Stimulated activated CD4-positive, alpha-beta T cell treated with anti-CD3 and anti-CD28 coated beads, Interleukin-12 subunit alpha, Interleukin-12 subunit beta, amount 100 ng/mL, for 24 hours (primary cell): ENCODE data around the gene CCDC85C.

Source experiments
- DNase-seq, 2 experiments: peaks; one replicate each; pipeline ENCODE4 v3.0.0-alpha.2; 2020; ENCODE audit warnings: low read depth in 2 of 2

CCDC85C gene

DNA sequence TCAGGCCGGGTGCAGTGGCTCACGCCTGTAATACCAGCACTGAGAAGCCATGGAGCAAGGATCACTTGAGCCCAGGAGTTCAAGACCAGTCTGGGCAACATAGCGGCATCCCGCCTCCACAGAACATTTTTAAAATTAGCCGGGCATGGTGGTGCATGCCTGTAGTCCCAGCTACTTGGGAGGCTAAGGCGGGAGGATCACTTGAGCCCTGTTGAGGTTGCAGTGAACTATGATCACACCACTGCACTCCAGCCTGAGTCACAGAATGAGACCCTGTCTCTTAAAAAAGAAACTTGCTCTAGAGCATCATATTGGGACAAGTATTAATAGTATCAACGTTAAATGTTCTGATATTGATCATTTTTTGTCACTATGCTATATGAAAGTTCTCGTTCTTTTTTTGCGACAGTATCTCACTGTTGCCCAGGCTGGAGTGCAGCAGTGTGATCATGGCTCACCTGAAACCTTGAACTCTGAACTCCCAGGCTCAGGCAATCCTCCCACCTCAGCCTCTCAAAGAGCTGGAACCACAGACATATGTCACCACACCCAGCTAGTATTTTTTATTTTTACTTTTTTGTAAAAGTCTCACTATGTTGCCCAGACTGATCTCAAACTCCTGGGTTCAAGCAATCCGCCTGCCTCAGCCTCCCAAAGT lies 47.7 kb downstream of the CCDC85C start:
- no peak for DNase-seq

DNA sequence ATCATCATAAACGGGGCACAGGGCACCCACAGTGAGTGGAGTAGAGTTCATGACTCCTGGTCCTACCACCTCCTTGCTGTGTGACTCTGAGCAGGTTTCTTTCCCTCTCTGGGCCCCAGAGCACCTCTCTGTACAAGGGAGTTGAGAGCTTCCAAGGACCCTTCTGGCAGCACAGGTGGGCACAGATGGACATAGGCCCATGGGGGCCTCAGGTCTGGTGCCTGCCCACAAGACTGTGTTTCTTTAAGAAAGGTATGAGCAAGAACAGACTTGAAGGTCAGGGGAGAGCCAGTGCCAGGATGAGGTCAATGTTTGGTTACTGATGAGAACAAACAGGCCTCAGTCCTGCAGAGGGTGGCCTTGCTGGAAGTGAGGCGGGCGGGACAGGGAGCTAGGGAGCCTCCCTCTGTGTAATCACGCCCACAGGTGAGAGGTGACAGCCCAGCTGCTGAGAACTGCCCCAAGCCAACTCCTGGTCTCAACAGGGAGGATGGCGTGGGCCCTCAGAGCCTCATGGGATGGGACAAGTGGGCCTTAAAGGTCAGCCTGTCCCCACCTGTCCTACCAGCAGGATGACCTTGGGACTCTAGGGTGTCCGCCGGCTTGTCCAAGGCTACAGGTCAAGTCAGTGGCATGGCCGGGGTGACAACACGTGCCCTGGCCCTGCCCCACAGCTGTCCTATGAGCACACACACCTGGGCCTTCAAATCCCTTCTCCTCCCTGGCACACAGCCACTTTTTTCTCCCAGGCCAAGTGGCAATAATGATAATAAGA lies 49.1 kb downstream of the CCDC85C start:
- no peak for DNase-seq

DNA sequence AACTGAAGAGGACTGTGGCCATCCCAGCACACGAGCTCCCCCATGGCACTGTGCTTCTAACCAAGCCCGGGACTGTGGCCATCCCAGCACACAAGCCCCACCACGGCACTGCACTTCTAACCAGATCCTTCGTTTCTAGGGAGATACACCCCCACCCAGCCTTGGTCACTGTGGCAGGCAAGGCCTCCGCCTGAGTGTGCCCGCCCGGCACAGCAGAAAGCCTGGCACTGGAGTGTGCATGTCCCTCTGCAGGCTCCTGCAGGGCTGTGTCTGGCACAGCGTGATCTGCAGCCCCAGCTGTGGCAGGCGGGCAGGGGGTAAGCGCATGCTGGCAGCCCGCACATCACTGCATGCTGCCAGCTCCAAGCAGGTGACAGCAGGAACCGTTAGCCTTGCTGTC lies 49.8 kb downstream of the CCDC85C start:
- no peak for DNase-seq

DNA sequence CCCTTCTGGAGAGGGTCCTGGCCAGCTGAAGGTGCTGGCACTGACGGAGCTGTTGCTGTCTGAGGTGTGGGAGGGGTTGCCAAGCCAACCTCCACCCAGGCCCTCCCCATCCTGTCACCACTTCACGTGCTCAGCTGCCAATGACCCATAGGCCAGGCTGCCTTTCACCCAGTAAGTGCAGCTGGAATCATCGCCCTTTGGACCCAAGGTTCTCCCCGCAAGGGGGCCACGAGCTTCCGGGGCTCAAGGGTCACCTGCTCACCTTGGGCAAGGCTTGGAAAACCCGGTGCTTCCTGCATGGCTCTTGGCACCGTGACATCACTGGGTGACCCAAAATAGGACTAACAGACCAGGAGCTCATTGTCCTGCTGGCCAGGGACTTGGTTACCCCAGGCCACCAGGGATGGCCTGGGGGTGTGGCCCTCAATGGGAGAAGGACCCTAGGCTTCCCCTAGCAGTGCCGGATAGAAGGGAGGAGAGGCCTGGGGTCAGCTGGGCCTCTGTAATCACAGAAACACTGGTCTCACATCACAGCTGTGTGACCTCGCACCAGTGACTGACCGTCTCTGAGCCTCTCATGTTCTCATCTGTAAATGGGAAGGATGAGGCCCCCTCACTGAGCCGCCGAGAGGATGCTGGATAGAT lies 51.3 kb downstream of the CCDC85C start:
- DNase-seq, result no peak

DNA sequence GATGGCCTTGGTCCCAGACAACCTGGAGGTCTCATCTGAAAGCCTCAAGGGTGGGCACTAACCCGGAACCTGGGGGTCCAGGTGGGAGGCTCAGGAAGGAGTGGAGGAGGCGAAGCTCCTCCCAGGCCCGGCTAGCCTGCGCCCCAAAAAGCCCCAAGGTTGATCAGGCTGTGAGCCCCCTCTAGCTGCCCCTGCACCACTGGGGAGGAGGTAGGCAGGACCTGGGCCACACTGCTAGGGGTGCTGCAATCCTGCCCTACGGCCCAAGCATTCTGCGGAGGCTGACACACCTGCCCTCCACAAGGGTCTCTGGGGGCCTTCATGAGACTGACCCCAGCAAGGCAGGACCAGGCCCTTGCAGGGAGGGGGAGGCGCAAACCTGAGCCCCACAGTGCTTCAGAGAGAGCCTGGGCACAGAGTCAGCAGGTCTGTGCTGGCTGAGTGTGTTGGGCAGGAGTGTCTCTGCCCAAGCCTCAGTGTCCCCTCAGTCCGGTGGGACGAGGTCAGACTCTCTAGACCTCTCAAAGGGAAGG lies 51.9 kb downstream of the CCDC85C start:
- no peak for DNase-seq

DNA sequence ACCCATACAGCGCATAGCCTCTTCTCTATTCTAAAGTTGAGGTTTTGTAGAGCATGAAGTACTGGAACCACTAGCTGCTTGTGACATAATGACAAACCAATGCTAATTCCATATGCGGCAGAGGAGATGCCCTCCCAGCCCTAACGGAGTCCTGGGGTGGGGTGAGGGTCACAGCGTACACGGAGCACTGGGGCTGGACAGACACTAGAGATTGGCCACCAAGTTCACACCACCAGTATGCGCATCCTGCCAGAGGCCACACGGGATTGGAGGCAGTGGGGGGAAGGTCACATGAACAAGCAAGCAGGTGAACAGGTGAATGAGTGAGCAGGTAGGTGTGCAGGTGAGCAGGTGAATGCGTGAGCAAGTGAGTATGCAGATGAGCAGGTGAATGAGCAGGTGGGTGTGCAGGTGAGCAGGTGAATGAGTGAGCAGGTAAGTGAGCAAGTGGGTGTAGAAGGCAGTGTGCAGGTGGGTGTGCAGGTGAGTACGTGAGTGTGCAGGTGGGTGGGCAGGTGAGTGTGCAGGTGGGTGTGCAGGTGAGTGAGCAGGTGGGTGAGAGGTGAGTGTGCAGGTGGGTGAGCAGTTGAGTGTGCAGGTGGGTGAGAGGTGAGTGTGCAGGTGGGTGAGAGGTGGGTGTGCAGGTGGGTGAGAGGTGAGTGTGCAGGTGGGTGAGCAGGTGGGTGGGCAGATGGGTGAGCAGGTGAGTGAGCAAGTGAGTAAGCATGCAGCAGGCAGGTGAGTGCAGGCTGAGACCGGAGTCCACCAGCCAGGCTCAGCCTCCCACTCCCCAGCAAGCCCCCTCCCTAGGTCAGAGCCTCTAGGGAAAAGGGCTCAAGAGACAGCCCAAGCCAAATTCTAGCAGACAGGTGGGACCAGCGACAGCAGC lies 52.7 kb downstream of the CCDC85C start:
- no peak for DNase-seq

DNA sequence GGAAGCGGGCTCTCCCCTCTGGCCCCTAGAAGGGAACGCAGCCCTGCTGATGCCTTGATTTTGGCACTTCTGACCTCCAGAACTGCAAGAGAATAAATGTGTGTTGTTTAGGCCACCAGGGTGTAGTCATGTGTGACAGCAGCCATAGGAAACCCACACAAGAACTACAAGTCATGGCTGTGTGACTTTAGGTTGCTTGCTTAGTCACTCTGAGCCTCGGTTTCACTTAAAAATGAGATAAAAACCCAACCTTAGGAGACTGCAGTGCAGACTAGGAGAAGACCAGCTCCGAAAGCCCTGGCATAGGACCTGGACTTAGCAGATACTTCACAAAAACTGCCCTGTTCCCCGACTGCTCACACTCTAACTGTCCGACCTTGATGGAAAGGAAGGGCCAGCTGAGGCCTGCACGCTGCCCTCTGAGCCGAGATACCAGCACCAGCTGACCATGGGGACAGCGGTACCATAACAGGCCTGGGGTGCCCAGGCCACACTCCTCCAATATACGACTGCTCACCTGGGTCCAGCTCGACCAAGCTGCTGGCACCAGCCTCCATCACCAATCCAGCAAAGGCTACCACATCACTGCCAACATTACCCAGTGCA lies 53.5 kb downstream of the CCDC85C start:
- DNase-seq, result no peak

DNA sequence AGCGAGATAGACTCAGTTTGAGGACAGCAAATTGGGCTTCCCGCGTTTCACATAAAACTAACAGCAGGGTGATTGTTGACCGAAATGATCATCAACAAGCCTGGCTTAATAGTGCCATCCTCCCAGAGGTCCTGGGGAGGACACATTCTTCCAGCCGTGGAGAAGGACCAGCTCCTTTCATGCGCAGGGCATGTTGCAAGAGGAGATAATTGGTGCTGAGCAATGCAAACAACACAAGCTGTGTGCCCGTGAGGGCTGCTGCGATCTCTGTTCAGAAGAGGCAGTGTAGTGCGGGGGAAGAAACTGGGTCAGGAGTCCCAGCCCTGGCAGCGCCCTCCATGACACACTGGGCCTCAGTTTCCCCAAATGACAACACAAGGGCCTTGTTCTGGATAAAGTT lies 54.3 kb downstream of the CCDC85C start:
- no peak for DNase-seq

DNA sequence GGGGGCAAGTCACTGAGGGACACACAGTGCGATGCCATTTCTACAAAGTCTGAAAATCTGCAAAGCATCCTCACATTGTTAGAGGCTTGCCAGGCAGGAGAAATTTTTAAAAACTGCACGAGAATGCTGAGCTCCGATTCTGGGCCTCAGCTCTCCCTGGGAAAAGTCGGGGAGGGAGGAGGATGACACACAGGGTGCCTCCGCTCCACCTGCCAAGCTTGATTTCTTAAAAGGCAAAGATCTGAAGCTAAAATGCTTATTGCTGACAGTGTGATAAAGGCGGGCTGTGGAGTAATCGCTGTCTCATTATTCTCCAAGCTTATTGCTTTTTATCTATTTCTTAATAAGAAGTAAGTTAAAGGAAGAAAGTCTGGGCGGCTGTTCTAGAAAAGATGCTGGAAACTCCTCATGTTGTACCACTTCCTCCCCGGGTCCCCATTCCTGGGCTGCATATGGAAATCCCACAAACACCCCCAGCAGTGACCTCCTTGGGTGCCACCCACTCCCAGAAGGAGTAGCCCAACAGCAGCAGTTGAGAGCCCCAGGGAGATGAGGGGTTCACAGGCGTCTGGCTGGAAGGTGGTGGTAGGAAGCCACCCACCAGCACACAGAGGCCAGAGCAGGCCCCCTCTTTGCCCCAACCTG lies 55.0 kb downstream of the CCDC85C start:
- no peak for DNase-seq

DNA sequence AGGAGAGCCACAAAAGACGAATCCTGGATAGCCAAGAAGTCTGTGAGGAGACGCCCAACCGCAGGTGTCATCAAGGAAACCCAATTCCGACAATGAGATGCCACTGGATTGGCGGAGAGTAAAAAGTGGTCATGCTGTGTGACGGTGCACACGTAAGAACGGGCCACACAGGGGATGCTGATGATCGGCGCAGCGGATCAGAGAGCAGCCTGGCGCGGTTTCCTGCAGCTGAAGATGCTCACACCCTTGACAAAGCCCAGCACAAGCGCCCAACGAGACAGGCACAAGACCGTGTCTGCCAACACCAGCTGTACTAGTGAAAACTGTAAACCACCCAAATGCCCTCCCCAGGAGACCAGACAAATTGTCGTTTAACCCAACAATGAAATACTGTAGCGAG lies 55.8 kb downstream of the CCDC85C start:
- DNase-seq, result no peak

DNA sequence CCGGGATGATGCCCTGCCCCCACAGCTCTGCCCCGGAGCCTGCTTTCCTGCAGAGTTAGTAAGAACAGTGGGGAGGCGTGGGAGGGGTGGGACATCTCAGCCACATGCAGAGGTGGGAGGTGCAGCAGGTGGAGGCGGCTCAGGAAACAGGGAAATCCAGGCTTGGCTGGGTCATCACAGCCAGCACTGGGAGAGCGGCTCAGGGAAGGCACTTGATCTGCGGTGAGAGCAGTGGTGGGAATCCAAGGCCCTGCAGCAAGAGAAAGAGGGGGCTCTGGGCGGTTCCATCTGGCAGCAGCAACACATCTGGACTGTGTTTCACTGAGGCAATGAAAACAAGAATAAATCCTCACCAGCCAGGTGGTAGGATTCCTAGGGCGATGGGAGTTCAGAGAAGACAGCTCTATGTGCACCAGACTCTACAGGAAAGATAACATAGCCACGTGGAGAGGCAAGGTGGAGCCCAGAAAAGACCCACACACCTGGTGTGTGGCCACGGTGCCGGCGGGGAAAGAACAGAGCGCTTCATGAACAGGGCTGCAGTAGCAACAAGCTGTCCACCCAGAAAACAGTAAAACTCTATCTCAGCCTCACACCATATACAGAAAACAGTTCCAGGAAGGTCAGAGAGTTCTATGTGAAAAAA lies 57.6 kb downstream of the CCDC85C start:
- no peak for DNase-seq

DNA sequence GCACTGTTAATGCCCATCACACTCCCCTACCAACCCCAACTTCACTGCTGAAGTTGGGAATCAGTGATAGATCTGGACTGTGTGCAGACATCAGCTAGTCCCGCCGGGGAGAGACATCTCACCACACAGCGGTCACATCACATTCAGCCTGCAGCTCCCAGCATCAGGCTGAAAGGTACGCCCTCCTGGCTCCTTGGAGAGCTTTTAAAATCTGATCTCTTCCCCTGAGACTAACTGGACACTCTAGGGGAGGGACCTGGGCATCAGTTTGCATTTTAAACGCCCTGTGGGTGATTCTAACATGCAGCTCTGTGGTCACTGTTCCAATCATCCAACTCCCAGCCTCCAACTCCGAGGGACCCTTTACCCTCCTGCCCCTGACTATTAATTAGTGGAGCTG lies 58.4 kb downstream of the CCDC85C start:
- DNase-seq, result no peak

DNA sequence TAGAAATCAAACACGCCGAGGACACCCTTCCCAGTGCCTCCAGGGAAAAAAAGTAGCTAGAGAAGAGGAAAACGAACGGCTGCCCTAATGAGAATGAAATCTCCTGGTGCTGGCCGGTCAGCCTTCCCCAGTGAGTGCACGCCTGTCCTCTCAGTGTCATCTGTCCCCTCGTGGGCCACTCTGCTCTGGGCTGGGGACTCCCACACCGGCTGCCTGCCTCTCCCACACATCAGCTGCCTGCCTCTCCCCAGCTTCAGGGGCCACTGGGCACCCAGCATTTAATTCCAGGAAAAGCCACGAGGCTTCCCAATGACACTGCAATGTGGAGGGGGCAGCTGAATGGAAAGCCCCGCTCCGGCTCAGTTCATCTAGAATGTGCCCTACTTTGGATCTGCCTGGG lies 59.0 kb downstream of the CCDC85C start:
- DNase-seq, result no peak

DNA sequence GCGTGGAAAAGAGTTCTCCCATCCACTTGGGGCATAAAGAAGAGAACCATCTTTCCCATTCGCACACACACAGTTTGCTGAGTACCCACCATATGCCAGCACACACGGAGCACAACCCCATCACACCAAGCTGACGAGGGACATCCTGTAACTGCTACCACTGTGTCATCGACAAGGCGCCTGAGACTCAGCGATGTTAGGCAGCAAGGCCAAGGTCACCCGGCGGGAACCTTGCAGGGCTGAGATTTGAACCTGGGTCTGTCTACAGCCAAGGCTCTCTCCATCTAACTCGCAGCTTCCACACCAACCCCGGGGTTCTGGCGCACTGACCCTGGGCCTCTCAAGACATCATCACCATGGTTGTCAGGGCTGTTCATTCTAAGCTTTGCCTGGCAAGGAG lies 60.0 kb downstream of the CCDC85C start:
- no peak for DNase-seq

DNA sequence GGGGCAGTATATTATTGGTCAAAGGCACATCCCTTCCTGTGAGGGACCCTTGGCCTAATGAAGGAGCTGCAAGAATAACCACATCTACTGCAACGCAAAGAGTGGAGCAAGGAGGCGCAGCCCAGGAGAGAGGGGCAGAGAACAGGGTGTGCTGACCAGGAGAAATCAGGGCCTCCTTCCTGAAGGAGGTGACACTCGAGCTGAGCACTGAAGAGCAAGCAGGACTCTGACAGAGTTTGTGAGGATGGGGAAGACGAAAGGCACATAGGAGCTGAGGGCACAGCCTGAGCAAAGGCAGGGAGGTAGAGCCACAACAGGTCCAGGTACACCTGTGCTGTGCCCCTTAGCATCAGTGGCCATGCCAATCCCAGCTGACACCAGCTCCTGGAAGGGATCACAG lies 60.6 kb downstream of the CCDC85C start:
- no peak for DNase-seq

DNA sequence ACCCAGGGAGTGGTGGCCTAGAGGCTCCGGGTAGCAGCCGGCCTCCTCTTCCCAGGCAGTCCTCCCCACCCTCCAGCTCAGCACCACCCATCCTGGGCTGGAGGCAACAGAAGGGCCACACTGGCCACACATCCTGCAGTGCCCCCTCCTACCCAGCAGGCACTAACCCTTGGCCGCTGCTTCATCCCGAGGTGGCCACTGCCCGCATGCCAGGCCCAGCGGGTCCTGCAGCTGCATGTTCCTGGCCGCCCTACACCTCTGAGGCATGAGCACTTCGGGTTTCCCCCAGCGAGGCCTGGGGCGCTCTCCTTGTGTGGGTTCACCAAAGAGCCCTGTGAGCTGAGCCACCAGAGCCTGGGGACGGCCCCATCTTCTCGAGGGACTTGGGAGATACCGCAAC lies 61.4 kb downstream of the CCDC85C start:
- DNase-seq, result no peak

DNA sequence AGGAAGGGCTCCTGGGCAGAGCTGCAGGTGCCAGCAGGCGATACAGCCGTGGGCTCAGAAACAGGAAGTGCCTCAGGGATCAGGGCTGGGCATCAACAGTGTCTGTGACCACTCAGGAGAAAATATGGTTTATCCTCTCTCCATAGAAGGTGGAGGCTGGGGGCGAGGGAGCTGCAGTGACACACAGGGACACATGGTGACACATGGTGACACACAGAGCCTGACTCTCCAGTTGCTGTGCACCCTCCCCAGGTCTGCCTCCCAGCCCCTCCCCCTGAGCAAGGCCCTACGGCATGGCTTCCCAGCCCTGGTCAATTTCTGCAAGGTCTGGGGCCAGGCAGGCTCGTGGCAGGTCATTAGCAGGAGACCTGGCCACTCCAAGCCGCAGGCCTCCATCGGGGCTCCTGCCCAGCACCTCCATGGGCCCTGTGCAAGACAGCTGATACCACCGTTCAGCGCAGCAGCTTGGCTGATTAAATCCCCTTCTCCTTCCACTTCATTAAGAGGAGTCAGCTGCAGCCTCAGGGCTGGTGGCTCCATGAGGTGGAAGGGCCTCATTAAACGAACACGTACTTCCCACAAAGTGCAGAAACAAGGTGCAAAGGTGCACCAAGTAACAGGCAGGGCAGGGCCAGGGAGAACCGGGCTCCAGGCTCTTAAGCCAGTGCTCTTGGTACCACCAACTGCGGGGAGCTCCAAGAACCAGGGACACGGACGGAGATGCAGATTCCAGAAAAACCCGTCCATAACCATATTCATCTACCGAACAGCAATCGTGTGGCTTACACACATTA lies 62.1 kb downstream of the CCDC85C start:
- no peak for DNase-seq

DNA sequence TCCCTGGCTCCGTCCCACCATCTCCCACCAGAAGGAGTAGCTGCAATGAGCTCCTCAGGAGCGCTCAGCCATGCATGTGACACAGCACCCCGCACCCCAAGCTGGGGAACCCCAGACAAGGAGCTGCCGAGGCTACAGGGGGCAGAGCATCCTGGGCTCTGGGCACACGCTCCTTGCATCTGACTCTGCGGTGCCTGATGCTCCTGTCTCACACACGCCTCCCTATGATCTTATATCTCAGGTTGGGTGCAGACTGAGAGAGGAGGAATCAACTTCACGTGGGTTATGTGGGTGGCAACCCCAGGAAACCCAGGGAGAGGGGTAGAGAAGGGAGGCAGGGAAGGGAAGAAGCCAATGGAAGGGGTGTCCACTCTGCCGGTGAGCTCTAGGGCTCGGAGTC lies 62.8 kb downstream of the CCDC85C start:
- no peak for DNase-seq

DNA sequence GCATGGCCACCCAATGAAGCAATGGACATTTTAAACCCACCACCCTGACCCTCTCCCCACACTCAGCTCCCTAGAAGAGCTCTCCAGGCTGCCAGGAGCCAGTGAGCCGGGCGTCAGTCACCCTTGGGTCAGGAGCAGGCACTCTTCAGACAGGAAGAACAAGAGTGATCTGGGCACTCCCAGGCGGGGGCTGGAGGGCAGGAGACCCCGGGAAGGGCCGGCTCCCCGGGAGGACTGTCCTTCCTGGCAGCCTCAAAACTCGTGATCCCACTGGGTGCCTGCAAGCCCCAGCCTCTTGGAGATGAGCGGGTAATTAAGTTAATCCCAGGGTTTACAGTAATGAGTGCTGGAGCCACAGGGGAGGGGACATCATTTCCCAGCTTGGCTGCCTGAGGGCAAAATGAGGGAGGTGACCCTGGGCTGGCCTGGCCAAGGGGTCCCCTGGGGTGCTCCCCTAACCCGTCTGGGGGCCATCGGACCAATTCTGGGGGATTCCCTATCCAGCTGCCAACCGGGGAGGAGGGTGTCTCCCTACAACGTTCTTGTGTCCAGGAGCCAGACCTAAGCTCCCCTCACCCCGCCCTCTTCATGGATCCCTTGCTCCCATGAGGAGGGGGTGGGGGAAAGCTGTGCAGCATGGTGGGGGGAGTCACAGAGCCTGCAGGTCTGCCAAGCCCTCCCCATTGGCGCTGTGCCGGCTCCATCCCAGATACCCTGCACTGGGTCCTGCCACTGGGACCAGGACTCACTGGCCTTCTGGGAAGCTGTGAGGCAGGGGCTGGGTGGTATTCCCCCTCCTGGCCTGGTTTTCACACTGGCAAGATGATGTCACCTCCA lies 63.6 kb downstream of the CCDC85C start:
- DNase-seq, result no peak
